ENCODE results near the gene VIL1. TPM values are rescaled to one million over a fixed set of nuclear protein-coding genes. Genes with fewer than 3 reads are reported as not detected.
A peak's percentile ranks its signal among the peaks of the same experiment; 100 is the strongest.

Gene VIL1
- total RNA-seq, 1 donor from 2014 or later = 305 TPM

DNA sequence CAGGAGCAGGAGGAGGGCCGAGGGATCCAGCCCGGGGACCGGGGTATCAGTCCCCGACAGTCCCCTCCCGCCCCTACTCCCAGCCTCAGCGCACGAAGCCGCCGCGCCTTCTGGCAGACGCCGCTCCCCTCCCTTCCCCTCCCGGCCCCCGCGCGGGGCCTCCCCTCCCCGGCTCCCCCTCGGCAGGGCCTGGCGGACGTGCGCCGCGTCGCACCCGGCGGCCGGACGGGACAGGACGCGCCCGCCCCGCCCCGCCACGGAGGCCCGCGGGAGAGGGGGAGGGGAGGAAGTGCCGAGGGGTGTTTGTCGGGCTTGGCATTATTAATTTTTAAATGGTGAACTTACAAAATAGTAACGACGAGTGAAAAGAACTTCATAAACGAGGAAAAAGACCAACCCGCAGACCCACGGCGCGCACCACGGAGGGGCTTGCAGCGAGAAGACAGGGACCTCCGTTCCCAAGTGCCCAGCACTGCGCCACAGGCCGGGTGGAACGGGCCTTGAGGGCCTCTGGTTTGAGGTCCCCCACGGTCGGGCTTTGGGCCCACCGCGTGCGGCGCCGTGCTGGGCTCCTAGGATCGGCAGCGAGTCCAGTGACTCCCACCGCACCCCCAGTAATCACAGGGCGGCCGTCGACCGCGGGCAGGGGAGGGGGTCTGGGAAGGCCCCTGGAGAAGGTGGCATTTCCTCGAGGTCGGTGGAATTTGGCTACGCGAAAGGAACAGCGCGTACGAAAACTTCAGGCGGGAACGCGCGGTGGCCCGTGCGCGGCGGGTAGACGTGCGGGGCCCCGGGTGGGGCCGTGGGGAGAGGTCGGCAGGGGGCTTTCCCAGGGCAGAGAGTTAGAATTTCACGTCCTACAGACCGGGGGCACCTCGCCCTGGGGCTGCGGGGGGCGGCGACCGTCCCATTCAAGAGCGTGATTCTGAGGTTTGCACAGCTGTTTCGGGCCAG, 20.2 kb upstream of the VIL1 start:
- H3K9me3 Mint-ChIP-seq (ENCODE audit: low read depth) = no peaks in the 10 kb centered on the region
- peak overlapping the region; percentile 92 for H3K4me3 Mint-ChIP-seq (ENCODE audit: low read depth)
- H3K27ac Mint-ChIP-seq = peak overlapping the region; percentile 85
- no peaks in the 10 kb centered on the region for H3K27me3 Mint-ChIP-seq
- peaks cover 14% of the 10 kb centered on the region for H3K4me1 Mint-ChIP-seq (ENCODE audit: low read depth)
- peak; percentile 51 for DNase-seq (ENCODE audit: low spot score, unreplicated experiment)
- TF ChIP-seq, protein P1, sequence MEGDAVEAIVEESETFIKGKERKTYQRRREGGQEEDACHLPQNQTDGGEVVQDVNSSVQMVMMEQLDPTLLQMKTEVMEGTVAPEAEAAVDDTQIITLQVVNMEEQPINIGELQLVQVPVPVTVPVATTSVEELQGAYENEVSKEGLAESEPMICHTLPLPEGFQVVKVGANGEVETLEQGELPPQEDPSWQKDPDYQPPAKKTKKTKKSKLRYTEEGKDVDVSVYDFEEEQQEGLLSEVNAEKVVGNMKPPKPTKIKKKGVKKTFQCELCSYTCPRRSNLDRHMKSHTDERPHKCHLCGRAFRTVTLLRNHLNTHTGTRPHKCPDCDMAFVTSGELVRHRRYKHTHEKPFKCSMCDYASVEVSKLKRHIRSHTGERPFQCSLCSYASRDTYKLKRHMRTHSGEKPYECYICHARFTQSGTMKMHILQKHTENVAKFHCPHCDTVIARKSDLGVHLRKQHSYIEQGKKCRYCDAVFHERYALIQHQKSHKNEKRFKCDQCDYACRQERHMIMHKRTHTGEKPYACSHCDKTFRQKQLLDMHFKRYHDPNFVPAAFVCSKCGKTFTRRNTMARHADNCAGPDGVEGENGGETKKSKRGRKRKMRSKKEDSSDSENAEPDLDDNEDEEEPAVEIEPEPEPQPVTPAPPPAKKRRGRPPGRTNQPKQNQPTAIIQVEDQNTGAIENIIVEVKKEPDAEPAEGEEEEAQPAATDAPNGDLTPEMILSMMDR (IDR thresholded peaks at IDR 0.05; ENCODE audit: unreplicated experiment) = peak; percentile 4
- H3K36me3 Mint-ChIP-seq (ENCODE audit: insufficient read depth) = peaks cover 3% of the 10 kb centered on the region

DNA sequence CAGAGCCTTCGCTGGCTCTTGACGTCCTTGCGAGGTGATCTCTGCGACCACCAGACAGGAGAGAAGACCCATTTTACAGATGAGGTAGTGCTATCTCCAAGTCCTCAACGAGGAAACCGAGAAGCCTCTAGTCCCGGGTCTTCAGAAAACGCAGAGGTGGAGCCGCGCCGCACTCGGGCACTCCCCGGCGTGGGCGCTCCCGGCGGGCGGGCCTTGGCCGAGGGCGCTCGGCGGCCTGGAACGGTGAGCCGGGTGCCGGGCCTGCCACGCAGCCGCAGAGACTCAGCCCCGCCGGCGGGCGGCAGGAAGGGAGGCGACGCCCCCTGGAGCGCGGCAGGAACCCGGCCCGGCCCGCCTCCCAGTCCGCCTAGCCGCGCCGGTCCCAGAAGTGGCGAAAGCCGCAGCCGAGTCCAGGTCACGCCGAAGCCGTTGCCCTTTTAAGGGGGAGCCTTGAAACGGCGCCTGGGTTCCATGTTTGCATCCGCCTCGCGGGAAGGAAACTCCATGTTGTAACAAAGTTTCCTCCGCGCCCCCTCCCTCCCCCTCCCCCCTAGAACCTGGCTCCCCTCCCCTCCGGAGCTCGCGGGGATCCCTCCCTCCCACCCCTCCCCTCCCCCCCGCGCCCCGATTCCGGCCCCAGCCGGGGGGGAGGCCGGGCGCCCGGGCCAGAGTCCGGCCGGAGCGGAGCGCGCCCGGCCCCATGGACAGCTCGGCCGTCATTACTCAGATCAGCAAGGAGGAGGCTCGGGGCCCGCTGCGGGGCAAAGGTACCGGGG, 19.3 kb upstream of the VIL1 start, which contains the start of gene CTDSP1:
Gene CTDSP1 (plus strand): TSS at position 478 of the 776 bp plus-strand sequence. CDS start 223 bp downstream, at position 701.
- TF ChIP-seq, protein P1 (IDR thresholded peaks at IDR 0.05; ENCODE audit: unreplicated experiment) = peak; percentile 21
- DNase-seq (ENCODE audit: low spot score, unreplicated experiment) = peak; percentile 86
- peak within 1 kb of the TSS; percentile 96 for H3K27ac Mint-ChIP-seq
- peaks cover 3% of the 10 kb centered on the region for H3K36me3 Mint-ChIP-seq (ENCODE audit: insufficient read depth)
- peak within 1 kb of the TSS; percentile 91 for H3K4me3 Mint-ChIP-seq (ENCODE audit: low read depth)
- H3K9me3 Mint-ChIP-seq (ENCODE audit: low read depth) = no peaks in the 10 kb centered on the region
- H3K27me3 Mint-ChIP-seq = no peaks in the 10 kb centered on the region
- H3K4me1 Mint-ChIP-seq (ENCODE audit: low read depth) = peaks cover 14% of the 10 kb centered on the region

DNA sequence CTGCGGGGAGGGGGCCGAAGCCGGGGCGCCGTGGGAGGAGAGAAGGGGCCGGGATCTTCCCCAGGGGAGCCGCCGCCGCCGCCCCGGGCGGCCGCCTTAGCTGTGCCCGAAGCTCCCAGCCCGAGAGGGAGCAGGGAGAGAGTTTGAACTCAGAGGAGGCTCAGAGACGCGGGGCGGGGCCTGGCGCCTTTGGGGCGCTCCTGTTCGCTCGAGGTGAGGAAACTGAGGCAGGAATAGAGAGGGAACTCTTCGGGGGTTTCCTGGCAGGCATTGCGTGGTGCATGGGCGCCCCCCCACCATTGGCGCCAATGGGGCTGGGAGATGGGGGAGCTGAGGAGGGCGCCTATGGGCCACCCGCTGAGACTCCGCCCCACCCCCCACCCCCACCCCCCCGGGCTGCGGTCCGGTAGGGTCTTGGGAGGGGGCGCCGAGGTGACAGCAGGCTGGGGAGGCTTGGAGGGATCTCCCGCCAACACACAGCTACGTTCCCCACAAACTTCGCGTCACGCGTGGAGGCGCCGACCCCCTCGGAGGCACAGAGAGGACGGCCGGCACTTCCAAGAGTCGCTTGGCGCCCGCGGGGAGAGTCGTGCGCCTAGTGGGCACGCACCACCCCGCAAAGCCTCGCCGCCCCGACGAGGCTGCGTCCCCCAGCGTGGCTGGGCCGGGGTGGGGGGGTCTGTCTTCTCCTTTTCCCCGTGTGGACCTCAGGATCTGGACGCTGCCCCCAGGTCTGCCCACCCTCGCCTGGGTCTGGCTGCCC, 18.6 kb upstream of the VIL1 start:
- TF ChIP-seq, protein P1 (IDR thresholded peaks at IDR 0.05; ENCODE audit: unreplicated experiment) = no peak
- Mint-ChIP-seq H3K4me3 (ENCODE audit: low read depth) (peak overlapping the region; percentile 91), H3K36me3 (ENCODE audit: insufficient read depth) (peaks cover 3% of the 10 kb centered on the region), H3K4me1 (ENCODE audit: low read depth) (peaks cover 16% of the 10 kb centered on the region), H3K27ac (peak overlapping the region; percentile 96), H3K27me3 (no peaks in the 10 kb centered on the region), H3K9me3 (ENCODE audit: low read depth) (no peaks in the 10 kb centered on the region)
- DNase-seq (ENCODE audit: low spot score, unreplicated experiment) = no peak

DNA sequence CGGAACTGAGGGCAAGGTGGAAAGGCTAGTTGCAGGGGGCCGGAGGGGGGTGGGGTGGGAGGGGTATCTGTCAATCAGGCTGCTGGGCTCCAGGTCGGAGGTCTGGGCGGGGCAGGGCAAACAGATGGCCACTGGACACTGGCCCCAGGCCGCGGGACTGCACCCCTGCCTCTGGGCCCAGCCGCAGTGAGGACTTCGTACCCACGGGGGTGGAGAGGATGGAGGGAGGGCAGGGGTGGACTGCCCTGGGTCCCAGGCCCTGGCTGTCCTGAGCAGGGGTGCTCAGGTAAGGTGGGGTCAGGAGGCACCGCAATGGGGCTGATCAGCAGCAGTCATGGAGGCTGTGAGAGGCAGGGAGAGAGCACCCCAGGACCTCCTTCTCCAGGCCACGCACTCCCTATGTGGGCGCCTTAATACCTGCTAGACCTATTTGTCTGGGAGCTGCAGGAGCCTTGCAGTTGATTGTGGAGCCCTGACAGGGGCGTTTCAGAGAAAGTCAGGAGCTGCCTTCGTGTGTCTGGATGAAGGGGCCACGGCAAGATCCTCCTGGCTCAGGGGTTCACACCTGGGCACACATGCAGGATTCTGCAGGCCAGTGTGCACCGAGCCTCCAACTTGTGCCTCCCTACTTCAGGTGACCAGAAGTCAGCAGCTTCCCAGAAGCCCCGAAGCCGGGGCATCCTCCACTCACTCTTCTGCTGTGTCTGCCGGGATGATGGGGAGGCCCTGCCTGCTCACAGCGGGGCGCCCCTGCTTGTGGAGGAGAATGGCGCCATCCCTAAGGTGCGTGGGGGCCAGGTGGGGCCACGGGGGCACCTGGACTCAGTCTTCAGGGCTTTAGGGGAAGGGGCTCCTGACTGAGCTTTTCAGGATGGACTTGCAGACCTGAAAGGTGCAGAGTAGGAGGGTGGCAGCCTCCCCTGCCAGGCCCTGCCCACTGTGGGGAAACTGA, 17.7 kb upstream of the VIL1 start:
- Mint-ChIP-seq H3K27me3 (no peaks in the 10 kb centered on the region), H3K9me3 (ENCODE audit: low read depth) (no peaks in the 10 kb centered on the region), H3K4me3 (ENCODE audit: low read depth) (peak overlapping the region; percentile 91), H3K36me3 (ENCODE audit: insufficient read depth) (peaks cover 3% of the 10 kb centered on the region), H3K4me1 (ENCODE audit: low read depth) (peaks cover 18% of the 10 kb centered on the region), H3K27ac (no peak overlapping the region)
- TF ChIP-seq, protein P1 (IDR thresholded peaks at IDR 0.05; ENCODE audit: unreplicated experiment) = no peak
- DNase-seq (ENCODE audit: low spot score, unreplicated experiment) = no peak

Data from progenitor cell of endocrine pancreas (in vitro differentiated cells).